Mesenchymal stem cell (in vitro differentiated cells and primary cell): ENCODE measurements around the gene PTGER4.
"Not testable (repeated sequence)": the region's sequence is repeated elsewhere in the genome, so short reads cannot be mapped to it uniquely, and the experiment has no call there.

Experiments used
- DNase-seq: peaks from one replicate; pipeline ENCODE4 v3.0.0-alpha.2; 2013
- H2AFZ ChIP-seq: one replicate; pipeline ENCODE4 v1.6.1; 2013; ENCODE audit warnings: low read depth, mild to moderate bottlenecking, control low read depth, inconsistent platforms, low read length, moderate library complexity
- H2AK5ac ChIP-seq: 2 replicates; pipeline ENCODE4 v1.6.1; 2013; ENCODE audit warnings: low read length, moderate library complexity, mild to moderate bottlenecking, inconsistent platforms; ENCODE audit not compliant: severe bottlenecking
- H2BK120ac ChIP-seq: one replicate; pipeline ENCODE4 v1.6.1; 2013; ENCODE audit warnings: low read depth, mild to moderate bottlenecking, inconsistent platforms, low read length, moderate library complexity
- H2BK12ac ChIP-seq, 2 experiments: one replicate each; pipeline ENCODE4 v1.6.1; 2013; ENCODE audit warnings: inconsistent platforms in 2 of 2, low read length in 2 of 2, mild to moderate bottlenecking in 2 of 2, moderate library complexity in 2 of 2, control low read depth in 1 of 2
- H2BK15ac ChIP-seq: one replicate; pipeline ENCODE4 v1.6.1; 2013; ENCODE audit warnings: mild to moderate bottlenecking, low read depth, inconsistent platforms; ENCODE audit not compliant: poor library complexity, severe bottlenecking
- H2BK5ac ChIP-seq: 2 replicates; pipeline ENCODE4 v1.6.1; 2013; ENCODE audit warnings: low read depth, mild to moderate bottlenecking, low read length, control low read depth, inconsistent platforms; ENCODE audit not compliant: poor library complexity, severe bottlenecking
- H3K14ac ChIP-seq, 2 experiments: one replicate each; pipeline ENCODE4 v1.6.1; 2013; ENCODE audit warnings: inconsistent platforms in 2 of 2, low read length in 2 of 2, control low read depth in 1 of 2, mild to moderate bottlenecking in 1 of 2, moderate library complexity in 1 of 2
- H3K18ac ChIP-seq, 2 experiments: one replicate each; pipeline ENCODE4 v1.6.1; 2013; ENCODE audit warnings: inconsistent platforms in 2 of 2, low read length in 2 of 2, control low read depth in 1 of 2, low read depth in 1 of 2, mild to moderate bottlenecking in 1 of 2
- H3K23ac ChIP-seq, 2 experiments: one replicate each; pipeline ENCODE4 v1.6.1; 2013; ENCODE audit warnings: inconsistent platforms in 2 of 2, low read length in 2 of 2, mild to moderate bottlenecking in 2 of 2, moderate library complexity in 2 of 2, control low read depth in 1 of 2
- H3K27ac ChIP-seq: 2 replicates; pipeline ENCODE4 v1.5.1; 2013; ENCODE audit warnings: mild to moderate bottlenecking, moderate library complexity, low read length, control low read depth, inconsistent platforms; ENCODE audit not compliant: poor library complexity, severe bottlenecking
- H3K27me3 ChIP-seq, 2 experiments: 2 replicates each; pipeline versions ENCODE4 v1.6.1 to v1.7.0; 2013; ENCODE audit warnings: low read length in 2 of 2, mild to moderate bottlenecking in 2 of 2, moderate library complexity in 2 of 2, control low read depth in 1 of 2, inconsistent platforms in 1 of 2; ENCODE audit not compliant: control insufficient read depth in 1 of 2, insufficient read depth in 1 of 2
- H3K36me3 ChIP-seq, 2 experiments: 2 replicates each; pipeline versions ENCODE4 v1.6.1 to v1.7.0; 2013; ENCODE audit warnings: low read length in 2 of 2, control low read depth in 1 of 2, inconsistent platforms in 1 of 2, low read depth in 1 of 2, mild to moderate bottlenecking in 1 of 2; ENCODE audit not compliant: insufficient read depth in 2 of 2, control insufficient read depth in 1 of 2
- H3K4ac ChIP-seq, 2 experiments: one replicate each; pipeline ENCODE4 v1.6.1; 2013; ENCODE audit warnings: inconsistent platforms in 2 of 2, low read length in 2 of 2, mild to moderate bottlenecking in 2 of 2, moderate library complexity in 2 of 2, control low read depth in 1 of 2, low read depth in 1 of 2
- H3K4me1 ChIP-seq: 2 replicates; pipeline ENCODE4 v1.6.1; 2013; ENCODE audit warnings: low read depth, low read length, control low read depth; ENCODE audit not compliant: control insufficient read depth, insufficient read depth
- H3K4me2 ChIP-seq: 2 replicates; pipeline ENCODE4 v1.6.1; 2013; ENCODE audit warnings: low read length, mild to moderate bottlenecking, inconsistent platforms; ENCODE audit not compliant: poor library complexity, severe bottlenecking
- H3K4me3 ChIP-seq, 2 experiments: 2 replicates each; pipeline versions ENCODE4 v1.5.1 to v1.7.0; 2013; ENCODE audit warnings: low read length in 2 of 2, mild to moderate bottlenecking in 2 of 2, control low read depth in 1 of 2, low read depth in 1 of 2; ENCODE audit not compliant: insufficient read depth in 1 of 2
- H3K79me1 ChIP-seq: replicated peaks from 2 replicates; pipeline ENCODE4 v1.6.1; 2013; ENCODE audit warnings: mild to moderate bottlenecking, control low read depth, low read length, inconsistent platforms; ENCODE audit not compliant: poor library complexity, severe bottlenecking
- H3K9ac ChIP-seq: 2 replicates; pipeline ENCODE4 v1.7.0; 2013; ENCODE audit warnings: mild to moderate bottlenecking, low read length, moderate library complexity
- H3K9me3 ChIP-seq: 2 replicates; pipeline ENCODE4 v1.7.0; 2013; ENCODE audit warnings: mild to moderate bottlenecking, low read length; ENCODE audit not compliant: control insufficient read depth
- H4K8ac ChIP-seq: one replicate; pipeline ENCODE4 v1.6.1; 2013; ENCODE audit warnings: inconsistent platforms, mild to moderate bottlenecking, low read length, moderate library complexity
- H4K91ac ChIP-seq: one replicate; pipeline ENCODE4 v1.6.1; 2013; ENCODE audit warnings: mild to moderate bottlenecking, low read length, inconsistent platforms
- WGBS: methylation state at CpG from one replicate; pipeline ENCODE4 v1.1.7; 2013; ENCODE audit warnings: mixed read lengths; 5-methylcytosine and 5-hydroxymethylcytosine counted together

The PTGER4 gene

GRCh38 chr5:40634593-40634992, 45.1 kb upstream of the PTGER4 start:
- H3K4me2 ChIP-seq = no peak overlapping the region
- no peak overlapping the region for H3K14ac ChIP-seq
- no peak overlapping the region for H3K18ac ChIP-seq
- H3K27me3 ChIP-seq = no peaks in the 10 kb centered on the region
- H2BK15ac ChIP-seq = no peak overlapping the region
- H3K36me3 ChIP-seq = no peaks in the 10 kb centered on the region
- H2BK120ac ChIP-seq = no peak overlapping the region
- no peak overlapping the region for H3K23ac ChIP-seq
- no peak overlapping the region for H4K8ac ChIP-seq
- no peak overlapping the region for H3K4me3 ChIP-seq
- no peak for DNase-seq
- no peaks in the 10 kb centered on the region for H3K4me1 ChIP-seq
- no peak overlapping the region for H2BK5ac ChIP-seq
- H3K79me1 ChIP-seq = no peaks in the 10 kb centered on the region
- peaks cover 3% of the 10 kb centered on the region for H3K9me3 ChIP-seq
- no peak overlapping the region for H3K9ac ChIP-seq
- no peak overlapping the region for H3K4ac ChIP-seq
- H2AK5ac ChIP-seq = no peak overlapping the region
- no peak overlapping the region for H4K91ac ChIP-seq
- H2BK12ac ChIP-seq = no peak overlapping the region
- WGBS = 76% methylated on average over 7 of the region's 7 CpGs
- H3K27ac ChIP-seq = no peak overlapping the region
- H2AFZ ChIP-seq = no peak overlapping the region

GRCh38 chr5:40639531-40639930, 40.2 kb upstream of the PTGER4 start:
- not testable (repeated sequence) for H3K18ac ChIP-seq, H2BK12ac ChIP-seq, DNase-seq, H4K8ac ChIP-seq, H3K4ac ChIP-seq, H2BK120ac ChIP-seq, H4K91ac ChIP-seq, H3K36me3 ChIP-seq, H3K4me3 ChIP-seq, H3K14ac ChIP-seq, H3K27me3 ChIP-seq, H2BK5ac ChIP-seq, H3K79me1 ChIP-seq, H2BK15ac ChIP-seq, H3K23ac ChIP-seq, H3K4me1 ChIP-seq, H3K27ac ChIP-seq, H2AFZ ChIP-seq, H3K9ac ChIP-seq, H3K4me2 ChIP-seq, H3K9me3 ChIP-seq, H2AK5ac ChIP-seq
- WGBS = 88% methylated on average over 1 of the region's 1 CpG

- H4K91ac ChIP-seq = no peak overlapping the region
- WGBS = 64% methylated on average over 1 of the region's 3 CpGs
Measured at GRCh38 chr5:40646266-40646665, 33.4 kb upstream of the PTGER4 start.

GRCh38 chr5:40648150-40648549, 31.6 kb upstream of the PTGER4 start:
- H3K4ac ChIP-seq = no peak overlapping the region
- H3K79me1 ChIP-seq = no peaks in the 10 kb centered on the region
- H2AK5ac ChIP-seq = no peak overlapping the region
- H3K14ac ChIP-seq = no peak overlapping the region
- DNase-seq = no peak
- no peaks in the 10 kb centered on the region for H3K27me3 ChIP-seq
- H4K91ac ChIP-seq = no peak overlapping the region
- H2BK12ac ChIP-seq = no peak overlapping the region
- no peak overlapping the region for H3K23ac ChIP-seq
- no peaks in the 10 kb centered on the region for H3K9me3 ChIP-seq
- no peak overlapping the region for H3K18ac ChIP-seq
- H2BK120ac ChIP-seq = no peak overlapping the region
- H3K4me2 ChIP-seq = no peak overlapping the region
- H4K8ac ChIP-seq = no peak overlapping the region
- no peaks in the 10 kb centered on the region for H3K36me3 ChIP-seq
- no peak overlapping the region for H2BK5ac ChIP-seq
- H2AFZ ChIP-seq = no peak overlapping the region
- H3K9ac ChIP-seq = no peak overlapping the region
- WGBS = 88% methylated on average over 1 of the region's 1 CpG
- no peak overlapping the region for H3K27ac ChIP-seq
- no peaks in the 10 kb centered on the region for H3K4me1 ChIP-seq
- no peak overlapping the region for H2BK15ac ChIP-seq
- no peak overlapping the region for H3K4me3 ChIP-seq

More at GRCh38 chr5:40646266-40646665, 33.4 kb upstream of the PTGER4 start:
- H3K18ac ChIP-seq = no peak overlapping the region
- no peaks in the 10 kb centered on the region for H3K79me1 ChIP-seq
- no peaks in the 10 kb centered on the region for H3K4me1 ChIP-seq
- no peak overlapping the region for H4K8ac ChIP-seq
- H2AFZ ChIP-seq = no peak overlapping the region
- no peak overlapping the region for H3K4me3 ChIP-seq
- no peaks in the 10 kb centered on the region for H3K9me3 ChIP-seq
- H3K36me3 ChIP-seq = no peaks in the 10 kb centered on the region
- H3K27ac ChIP-seq = no peak overlapping the region
- H3K27me3 ChIP-seq = no peaks in the 10 kb centered on the region
- H3K4ac ChIP-seq = no peak overlapping the region
- DNase-seq = no peak
- no peak overlapping the region for H2BK120ac ChIP-seq
- no peak overlapping the region for H3K4me2 ChIP-seq
- H3K23ac ChIP-seq = no peak overlapping the region
- H2BK15ac ChIP-seq = no peak overlapping the region
- H3K14ac ChIP-seq = no peak overlapping the region
- no peak overlapping the region for H2AK5ac ChIP-seq
- no peak overlapping the region for H3K9ac ChIP-seq
- H2BK12ac ChIP-seq = no peak overlapping the region
- no peak overlapping the region for H2BK5ac ChIP-seq
